GM10266 (cell line): ENCODE data around the gene PGBD4.

Experiments
- DNase-seq: peaks from one replicate; pipeline ENCODE4 v3.0.0; 2012; ENCODE audit errors: extremely low spot score
- CTCF ChIP-seq: IDR thresholded peaks from 2 replicates; pipeline ENCODE4 v1.5.1; 2012; ENCODE audit warnings: mild to moderate bottlenecking, low read depth; ENCODE audit not compliant: control insufficient read depth, insufficient read depth; ENCODE audit errors: missing control alignments

PGBD4 gene

GRCh38 chr15:34154725-34155204 lies 52.9 kb downstream of the PGBD4 start:
- DNase-seq = no peak
- TF ChIP-seq CTCF = no peak

- no peak for DNase-seq
- no peak for TF ChIP-seq CTCF
Observed at GRCh38 chr15:34155859-34156258, 54.0 kb downstream of the PGBD4 start.
